Stimulated activated CD8-positive, alpha-beta memory T cell treated with anti-CD3 and anti-CD28 coated beads, Interleukin-15, amount 100 ng/mL, for 24 hours (primary cell): Measurements from ENCODE around the gene MTG1.

Experiments
- DNase-seq: peaks from one replicate; pipeline ENCODE4 v3.0.0-alpha.2; 2020; ENCODE audit warnings: low read depth

Gene MTG1, protein sequence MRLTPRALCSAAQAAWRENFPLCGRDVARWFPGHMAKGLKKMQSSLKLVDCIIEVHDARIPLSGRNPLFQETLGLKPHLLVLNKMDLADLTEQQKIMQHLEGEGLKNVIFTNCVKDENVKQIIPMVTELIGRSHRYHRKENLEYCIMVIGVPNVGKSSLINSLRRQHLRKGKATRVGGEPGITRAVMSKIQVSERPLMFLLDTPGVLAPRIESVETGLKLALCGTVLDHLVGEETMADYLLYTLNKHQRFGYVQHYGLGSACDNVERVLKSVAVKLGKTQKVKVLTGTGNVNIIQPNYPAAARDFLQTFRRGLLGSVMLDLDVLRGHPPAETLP

DNA sequence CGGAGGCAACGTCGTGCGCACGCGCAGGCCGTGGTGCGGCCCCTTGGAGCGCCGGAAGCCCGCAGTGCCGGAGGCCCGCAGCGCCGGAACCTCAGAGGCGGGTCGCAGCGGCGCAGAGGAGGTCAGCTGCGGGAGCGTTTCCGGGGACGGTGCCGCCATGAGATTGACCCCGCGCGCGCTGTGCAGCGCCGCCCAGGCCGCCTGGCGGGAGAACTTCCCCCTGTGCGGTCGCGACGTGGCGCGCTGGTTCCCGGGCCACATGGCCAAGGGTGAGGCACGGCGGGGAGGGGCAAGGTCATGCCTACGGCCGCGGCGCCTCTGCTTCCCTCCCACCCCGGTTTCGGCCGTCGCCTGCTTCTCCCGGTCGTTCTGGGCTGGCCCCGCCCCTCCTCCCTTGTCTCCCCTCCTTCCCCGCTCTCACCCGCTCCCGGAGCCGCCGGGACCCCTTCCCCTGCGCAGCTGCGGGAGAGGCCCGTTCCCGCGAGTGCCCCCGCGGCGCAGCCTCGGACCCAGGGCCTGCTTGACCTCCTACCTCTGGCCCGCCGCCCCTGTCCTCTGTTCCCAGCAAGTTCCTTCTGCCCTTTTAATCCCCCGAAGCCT lies at the start of gene MTG1:
Gene MTG1, plus strand, starts transcription at position 94 of the 600 bp plus-strand sequence. Its CDS starts 64 bp downstream, at position 158.
- peak; percentile 96 for DNase-seq

DNA sequence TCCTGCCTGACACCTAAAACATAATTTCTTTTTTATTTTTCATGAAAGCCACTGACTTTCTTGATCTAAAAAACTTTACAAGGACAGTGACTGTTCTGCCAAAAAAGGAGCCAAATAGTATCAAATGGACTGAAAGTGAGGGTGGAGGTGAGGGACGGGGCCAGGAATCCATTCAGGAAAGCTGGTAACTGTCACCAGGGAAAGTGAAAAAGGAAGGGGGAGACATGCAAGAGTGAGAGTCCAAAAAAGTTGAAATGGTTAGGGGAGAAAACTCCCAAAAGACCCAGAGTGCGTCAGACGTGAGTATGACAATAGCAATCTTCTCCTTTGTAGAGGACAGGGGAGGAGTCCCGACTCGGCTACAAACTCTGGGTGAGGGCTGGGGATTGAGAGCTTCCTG lies 49.7 kb upstream of the MTG1 start:
- no peak for DNase-seq

DNA sequence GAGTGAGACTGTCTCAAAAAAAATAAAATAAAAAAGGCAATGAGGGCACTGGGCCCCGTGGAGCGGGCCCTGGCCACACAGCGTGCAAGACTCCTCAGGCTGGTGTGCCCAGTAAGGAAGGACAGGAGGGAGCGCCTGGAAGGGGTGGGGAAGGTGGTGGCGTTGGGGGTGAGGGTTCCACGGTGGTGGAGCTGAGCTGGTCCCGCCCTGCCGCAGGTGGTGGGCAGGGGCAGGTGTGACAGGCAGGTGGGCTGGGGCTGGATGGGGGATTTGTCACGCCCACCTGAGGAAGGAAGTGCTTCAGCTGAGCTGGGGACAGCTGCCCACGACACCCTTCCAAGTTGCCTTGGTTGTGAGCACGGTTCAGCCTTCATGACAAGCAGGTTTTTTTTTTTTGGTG lies 47.5 kb upstream of the MTG1 start:
- no peak for DNase-seq

DNA sequence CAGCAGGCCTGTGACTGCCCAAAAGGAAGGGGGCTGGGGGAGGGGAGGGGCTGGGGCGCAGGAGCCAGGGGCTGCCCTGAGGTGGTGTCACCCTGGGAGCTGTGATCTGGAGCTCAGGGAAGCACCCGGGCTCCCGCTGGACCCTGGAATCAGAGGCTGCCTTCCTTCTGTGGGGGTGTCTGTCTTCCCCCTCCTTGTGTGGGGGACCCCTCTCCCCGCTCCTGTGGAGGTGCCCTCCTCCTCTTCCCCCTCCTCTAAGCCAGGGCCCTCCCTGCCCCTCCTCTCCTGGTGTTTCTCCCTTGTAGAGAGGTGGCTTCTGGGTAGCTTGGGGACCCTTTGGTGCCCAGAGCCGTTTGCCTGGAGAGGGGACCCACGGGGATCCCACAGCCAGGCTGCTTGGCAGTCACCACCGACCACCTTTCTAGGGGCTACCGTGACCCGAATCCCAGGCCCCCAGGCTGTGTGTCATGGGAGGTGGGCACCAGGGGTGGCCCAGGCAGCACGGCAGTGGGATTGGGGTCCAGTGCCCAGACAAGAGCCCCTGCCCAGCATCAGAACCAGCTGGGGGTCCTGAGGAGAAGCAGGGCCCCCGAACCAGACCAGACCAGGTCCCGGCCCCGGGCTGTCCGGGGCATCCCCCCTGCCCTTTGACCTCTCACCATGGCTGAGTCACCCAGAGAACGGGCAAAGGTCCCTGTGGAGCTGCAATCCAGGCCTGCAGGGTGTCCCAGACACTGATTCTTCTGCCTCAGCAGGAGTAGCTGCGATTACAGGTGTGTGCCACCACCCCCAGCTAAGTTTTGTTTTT lies 46.0 kb upstream of the MTG1 start:
- DNase-seq, result no peak

DNA sequence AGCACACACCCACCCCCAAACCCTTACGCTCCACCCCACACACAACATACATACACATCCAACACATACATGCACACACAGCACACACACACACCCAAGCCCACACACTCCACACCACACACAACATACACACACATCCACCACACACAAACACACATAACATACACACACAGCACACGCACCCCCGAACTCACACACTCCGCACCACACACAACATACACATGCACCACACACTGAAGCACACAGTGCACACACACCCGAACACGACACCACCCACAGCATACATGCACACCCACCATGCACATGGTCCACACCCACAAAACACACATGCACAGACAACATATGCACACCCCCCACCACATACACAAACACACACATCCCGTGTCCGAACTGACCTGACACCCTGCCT lies 44.8 kb upstream of the MTG1 start:
- DNase-seq, result no peak

DNA sequence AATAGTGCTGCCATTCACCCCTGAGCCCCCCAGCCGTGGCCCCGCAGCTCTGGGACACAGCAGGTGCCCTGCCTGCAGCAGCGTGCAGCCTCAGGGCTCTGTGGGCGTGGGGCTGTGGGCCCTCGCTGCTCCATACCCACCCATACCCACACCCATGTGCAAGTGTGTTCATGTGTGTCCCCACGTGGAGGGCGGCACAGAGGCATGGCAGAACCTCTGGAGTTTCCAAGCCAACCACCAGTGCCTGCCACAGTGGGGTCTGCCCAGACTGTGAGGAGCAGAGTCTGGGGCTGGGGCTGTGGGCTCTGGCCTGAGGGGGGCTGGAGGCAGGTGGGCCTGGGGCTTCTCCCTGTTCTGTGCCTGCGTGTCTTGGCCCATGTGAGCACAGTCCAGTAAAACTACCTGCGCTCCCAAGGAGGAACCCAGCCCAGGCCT lies 44.4 kb upstream of the MTG1 start:
- no peak for DNase-seq

DNA sequence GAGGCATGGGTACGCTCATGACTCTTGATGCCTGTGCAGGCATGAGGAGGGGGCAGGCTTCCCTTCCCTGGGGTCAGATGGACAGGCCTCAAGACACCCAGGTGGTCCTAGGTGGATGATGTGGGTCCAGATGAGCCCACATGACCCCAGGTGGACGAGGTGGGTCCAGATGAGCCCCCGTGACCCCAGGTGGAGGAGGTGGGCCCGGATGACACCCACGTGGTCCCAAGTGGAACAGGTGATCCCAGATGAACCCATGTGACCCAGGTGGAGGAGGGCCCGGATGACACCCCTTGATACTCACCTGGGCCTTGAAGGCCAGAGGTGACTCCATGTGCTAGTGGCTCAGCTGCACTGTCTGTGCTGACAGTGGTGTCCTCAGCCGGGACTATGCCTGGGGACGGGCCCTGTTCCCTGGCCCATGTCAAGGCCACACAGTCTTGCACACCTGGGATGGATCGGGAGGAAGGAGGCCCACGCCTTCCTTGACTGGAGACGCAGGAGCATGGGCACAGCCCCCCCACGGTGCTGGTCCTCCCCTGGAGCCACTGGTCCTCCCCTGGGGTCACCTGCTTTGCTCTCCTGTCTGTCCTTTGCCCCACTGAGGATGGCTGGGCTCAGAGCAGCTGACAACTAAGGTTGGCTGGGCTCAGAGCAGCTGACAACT lies 43.5 kb upstream of the MTG1 start:
- DNase-seq, result no peak

DNA sequence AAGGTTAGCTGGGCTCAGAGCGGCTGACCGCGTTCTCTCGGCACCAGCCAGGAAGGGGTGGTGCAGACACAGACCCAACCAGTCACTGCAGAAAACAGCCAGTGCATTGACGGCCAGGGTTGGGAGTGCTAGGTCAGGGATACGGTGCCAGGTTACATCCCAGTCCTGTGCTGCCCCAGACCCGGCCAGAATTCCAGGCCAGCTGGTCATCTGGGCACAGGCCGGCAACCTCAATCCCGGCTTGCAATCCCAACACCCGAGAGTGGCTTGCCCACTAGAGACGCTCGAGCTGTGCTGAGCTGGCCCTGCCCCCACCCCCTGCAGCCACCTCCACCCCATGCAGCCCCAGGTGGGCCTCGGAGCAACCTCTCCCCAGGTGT lies 43.0 kb upstream of the MTG1 start:
- DNase-seq, result no peak

DNA sequence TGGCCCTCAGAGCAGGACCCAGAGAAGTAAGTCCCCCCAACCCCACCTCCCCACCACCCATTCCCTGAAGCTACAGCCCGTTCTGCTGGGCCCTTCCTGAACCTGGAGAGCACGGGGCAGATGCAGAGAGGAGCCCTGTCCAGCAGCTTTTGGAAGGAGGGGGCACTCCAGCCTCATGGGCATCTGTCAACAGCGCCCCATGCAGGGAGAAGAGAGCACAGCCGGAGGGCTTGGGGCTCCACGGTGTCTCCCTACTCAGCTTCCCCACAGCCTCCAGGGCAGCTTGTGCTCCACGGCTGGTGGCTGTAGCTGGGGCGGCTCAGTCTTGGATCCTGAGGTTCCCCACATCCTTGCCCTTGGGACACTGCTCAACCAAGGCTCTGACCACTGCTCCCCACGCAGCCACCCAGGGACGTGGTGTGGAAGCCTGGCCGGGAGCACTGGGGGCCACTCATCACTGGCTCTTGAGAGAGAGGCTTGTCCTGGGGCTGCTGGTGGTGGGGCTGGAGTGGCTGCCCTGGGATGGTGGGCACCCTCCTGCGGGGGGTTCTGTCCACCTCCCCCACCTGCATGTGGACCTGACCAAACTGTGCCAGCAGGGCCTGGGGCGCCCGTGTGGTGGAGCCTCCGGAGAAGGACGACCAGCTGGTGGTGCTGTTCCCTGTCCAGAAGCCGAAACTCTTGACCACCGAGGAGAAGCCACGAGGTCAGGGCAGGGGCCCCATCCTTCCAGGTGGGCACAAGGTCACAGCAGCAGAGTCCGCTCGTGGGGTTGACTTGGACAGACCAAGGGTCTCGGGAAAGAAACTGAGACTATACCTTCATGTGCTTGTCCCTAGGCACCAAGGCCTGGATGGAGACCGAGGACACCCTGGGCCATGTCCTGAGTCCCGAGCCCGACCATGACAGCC lies 42.3 kb upstream of the MTG1 start:
- no peak for DNase-seq

DNA sequence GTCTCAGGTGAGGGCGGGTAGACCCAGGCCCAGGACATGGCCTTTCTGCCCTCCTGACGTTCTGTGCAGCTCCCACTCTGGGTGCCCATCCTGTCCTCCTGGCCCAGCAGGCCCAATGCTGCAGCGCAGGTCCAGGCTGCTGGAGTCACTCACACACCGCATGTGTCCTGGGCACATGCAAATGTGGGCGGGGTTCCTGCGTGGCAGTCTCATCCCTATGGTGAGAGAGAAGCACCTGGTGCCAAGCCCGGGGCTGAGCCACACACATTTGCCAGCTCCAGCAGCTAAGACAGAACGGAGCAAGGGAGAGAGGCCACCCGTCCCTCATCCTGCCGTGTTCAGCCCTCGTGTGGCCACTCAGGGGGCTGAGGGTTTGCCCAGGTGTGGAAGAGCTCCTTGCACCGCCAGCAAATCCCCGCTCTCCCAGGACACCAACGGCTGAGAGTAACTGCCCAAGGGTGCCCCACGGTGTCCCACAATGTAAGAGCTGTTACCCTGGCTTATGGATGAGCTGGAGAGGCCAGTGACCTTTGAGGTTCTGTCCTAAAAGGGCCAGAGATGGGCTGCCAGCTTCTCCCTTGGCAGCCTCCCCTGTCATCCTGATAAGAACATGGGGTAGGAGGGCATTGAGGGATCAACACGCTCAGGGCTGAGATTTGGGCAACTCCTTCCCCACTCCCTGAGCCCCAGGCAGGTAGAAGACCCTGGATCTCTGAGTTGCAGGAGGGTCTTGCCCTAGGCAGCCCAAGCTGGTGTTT lies 40.6 kb upstream of the MTG1 start:
- no peak for DNase-seq

DNA sequence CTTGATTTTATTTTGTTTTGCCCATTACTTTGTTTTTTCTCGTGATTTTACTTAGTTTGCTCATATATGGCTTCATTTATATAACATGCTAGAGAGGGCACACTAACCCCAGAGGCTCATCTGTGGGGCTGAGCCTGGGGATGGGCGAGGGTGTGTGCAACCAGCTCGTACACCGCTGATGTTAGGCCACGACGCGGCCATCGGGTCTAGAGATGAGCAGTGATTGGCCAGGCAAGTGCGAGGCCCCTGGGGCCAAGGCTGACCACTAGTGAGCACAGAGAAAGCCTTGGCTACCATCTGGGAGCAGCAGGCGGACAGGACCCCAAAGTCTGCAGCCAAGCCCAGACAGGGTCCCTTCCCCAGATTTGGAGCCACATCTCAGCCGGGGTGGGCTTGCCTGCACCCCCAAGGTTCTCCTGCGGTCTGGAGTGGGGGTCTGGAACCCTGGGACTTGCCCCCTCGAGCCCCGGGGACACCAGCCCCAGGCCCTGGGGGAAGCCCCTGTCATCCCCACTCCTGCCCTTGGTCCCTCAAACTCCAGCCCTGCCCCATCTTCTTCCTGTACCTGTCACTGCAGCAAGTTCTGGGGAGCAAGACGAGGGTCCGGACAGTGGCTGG lies 39.9 kb upstream of the MTG1 start:
- DNase-seq, result no peak

DNA sequence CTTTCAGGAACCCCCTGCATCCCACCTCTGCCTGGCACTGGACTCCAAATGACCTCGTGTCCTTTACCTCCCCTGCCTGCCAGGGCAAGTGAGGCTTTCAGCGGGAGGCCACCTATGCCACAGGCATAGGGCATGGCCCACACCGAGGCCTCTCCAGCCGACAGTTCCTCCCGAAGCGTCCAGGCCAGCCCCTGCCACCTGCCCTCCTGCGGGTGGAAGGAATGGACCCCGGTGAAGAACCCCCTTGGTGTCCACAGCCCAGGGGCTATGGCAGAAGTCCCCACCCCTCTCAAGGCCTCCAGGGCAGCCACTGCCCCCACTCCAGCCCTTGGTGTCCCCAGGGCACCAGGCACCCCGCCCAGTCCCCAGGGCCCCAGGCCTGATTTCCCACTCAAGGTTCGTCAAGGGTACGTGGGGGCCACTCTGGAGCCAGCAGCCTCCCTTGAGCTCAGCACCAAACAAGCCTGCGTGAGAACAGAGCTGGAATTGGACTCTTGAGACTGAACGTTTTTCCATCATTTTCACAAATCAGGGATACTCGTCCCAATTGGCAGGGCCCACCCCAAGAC lies 39.2 kb upstream of the MTG1 start:
- DNase-seq, result no peak

DNA sequence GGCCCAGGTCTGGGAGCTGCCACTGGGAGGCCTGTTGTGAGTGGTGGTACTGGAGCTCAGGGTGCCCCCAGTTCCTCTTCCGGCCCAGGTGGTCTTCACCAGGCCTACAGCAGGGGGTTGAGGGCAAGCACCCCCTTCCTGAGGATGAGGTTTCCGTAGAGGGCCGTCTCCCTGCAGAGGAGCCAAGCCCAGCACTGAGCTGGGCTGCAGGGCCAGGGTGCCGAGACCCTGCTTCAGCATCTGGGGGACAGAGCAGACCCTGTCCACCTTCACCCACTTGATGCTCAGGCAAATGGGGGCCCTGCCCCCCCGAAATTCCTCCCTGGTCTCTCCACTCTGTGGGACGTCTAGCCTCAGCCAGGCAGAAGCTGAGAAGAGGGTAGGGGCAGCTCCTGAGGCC lies 38.7 kb upstream of the MTG1 start:
- DNase-seq, result no peak

DNA sequence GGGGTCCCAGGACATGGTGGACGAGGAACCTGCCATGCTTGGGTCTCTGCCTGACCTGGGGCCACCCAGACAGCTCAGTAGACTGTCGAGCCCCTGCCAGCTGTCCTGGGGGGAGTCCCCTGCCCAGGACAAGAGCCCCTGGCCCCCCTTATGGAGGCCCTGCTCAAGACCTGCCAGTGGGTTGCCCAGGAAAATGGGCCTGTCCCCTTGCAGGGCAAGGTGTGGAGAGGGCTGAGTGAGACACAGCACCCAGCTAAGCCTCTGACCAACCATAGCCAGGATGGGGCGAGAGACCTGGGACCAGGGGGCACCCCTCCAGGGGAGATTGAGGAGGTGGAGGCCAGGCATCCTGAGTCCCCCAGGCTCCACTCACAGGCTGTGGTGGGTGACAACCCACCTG lies 38.0 kb upstream of the MTG1 start:
- DNase-seq, result no peak

DNA sequence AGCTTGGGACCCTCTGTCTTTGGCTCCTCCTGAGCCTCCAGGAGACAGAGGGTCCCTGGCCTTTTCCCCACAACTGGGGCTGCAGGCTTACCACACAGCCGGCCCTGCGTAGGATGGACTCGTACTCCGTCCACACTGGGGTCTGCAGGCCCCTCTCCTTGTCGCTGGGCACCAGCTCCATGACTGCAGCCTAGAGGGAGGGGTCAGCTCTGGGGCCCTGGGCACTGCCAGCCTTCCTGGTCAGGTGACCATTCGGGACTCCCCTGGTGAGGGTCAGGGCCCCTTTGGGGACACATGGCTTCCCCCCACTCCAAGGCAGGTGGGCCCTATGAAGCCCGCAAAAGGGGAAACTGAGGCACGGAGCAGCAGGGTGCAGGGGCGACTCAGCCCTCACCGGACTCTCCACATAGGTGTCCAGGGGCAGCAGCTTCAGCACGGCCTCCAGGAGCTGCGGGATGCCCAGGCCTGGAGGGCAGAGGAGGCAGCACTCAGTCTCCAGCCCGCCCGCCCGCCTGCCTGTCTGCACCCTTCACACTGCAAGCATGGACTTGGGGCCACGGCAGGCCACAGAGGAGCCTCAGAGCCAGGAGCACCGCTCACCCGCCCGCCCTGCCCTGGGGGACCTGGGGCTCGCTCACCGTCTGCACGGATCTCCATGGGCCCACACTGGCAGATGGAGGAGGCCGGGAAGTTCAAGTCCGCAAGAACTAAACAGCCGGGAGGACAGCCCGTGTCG lies 37.2 kb upstream of the MTG1 start:
- DNase-seq, result no peak

DNA sequence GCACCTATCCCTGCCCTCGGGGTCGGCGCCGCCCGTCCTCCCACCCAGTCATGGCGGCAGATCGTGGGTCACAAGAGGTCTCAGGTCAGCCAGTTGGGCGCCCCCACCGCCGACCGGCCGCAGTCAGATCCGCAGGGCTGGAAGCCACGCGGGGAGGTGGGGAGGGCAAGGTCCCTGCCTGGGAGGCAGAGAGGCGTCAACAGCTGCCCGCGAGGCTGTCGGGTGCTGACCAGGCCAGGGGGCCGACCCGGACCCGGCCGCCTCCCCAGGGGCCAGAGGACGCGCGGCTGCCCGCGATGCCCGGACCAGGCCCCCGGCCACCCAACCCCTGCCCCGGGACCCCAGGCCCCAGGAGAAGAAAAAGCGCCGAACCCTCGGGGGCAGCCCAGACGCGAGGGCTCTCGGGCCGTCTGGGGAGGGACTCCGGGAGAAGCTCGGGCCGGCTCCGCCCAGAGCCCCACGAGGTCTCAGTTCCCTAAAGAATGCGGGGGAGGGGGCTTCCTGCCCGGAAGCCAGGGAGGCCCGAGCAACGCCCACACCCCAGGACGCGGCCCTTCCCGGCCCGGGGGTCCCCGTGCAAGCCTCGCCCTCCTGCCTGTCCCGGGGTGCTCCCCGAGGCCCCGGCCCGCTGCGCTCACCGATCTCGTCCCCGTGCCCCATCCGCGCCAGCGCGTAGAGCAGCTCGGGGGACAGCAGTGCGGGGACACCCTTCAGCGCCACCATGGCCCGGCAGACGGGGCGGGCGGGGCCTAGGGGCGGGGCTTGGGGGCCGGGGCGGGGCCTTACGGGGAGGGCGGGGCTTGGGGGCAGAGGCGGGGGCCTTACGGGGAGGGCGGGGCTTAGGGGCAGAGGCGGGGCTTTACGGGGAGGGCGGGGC lies 36.4 kb upstream of the MTG1 start, which contains the start of gene FUOM:
Gene FUOM, minus strand, starts transcription at position 735 of the 877 bp plus-strand sequence. Its CDS starts 12 bp downstream, at position 723.
- DNase-seq, result peak; percentile 37

DNA sequence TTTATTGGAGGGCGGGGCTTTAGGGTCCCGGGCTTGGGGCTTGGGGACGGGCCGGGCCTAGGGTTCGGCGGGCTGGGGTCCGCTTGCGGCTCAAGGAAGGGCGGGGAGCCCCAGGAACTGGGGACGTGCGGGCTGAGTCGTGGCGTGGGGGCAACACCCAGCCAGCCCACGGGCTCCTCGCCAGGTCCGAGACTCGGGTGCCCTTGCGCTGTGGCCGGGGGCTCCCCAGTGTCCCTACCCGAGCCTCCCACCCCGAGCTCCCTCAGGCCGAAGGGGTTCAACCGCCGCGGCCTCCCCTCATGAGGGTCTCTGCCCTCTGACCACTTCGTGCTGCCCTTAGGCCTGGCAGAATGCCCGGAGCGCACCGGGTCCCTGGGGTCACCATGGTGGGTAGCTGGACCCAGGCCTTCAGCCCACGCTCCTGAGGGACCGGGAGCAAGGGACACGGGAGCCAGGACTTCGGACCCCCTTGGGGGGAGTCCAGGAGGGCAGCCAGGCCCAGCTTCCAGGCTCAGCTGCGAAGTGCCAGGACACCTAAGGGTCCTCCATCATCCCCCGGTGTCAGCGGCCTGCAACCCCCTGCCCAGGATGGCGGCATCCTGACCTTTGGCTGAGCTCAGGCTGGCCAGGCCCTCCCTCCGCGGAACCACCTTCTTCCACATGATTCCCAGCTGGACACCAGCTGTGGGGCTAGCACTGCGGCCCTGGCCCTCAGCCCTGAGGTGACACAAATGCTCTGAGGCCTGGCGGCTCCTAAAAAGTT lies 35.6 kb upstream of the MTG1 start:
- DNase-seq, result no peak
